DND-41 (cell line): Measurements from ENCODE around the gene GPR52.

Source experiments
- ATAC-seq: fragments of 200-7000 bp; cut with Tn5 transposase; 3 replicates; pipeline ENCODE4 v1.9.1; 2021; ENCODE audit warnings: low read depth; ENCODE audit not compliant: insufficient read depth
- DNase-seq: peaks from one replicate; pipeline ENCODE4 v3.0.0-alpha.2; 2020
- H2AFZ ChIP-seq: 2 replicates; pipeline ENCODE4 v1.6.0; 2012; ENCODE audit warnings: low read depth, low read length
- H3K27ac ChIP-seq: 2 replicates; pipeline ENCODE4 v1.5.1; 2012; ENCODE audit warnings: low read length, inconsistent platforms
- H3K27me3 ChIP-seq: fragments of 200-600 bp; sonication (generic); 2 replicates; pipeline ENCODE4 v1.6.0; 2012; ENCODE audit warnings: low read length, mild to moderate bottlenecking, inconsistent platforms; ENCODE audit not compliant: insufficient read depth, poor library complexity
- H3K36me3 ChIP-seq: 2 replicates; pipeline ENCODE4 v1.5.1; 2012; ENCODE audit warnings: low read length, inconsistent platforms; ENCODE audit not compliant: insufficient read depth
- H3K4me1 ChIP-seq: 2 replicates; pipeline ENCODE4 v1.5.1; 2012; ENCODE audit warnings: mild to moderate bottlenecking, low read length; ENCODE audit not compliant: insufficient read depth
- H3K4me2 ChIP-seq: 2 replicates; pipeline ENCODE4 v1.6.0; 2012; ENCODE audit warnings: mild to moderate bottlenecking, moderate library complexity, low read length, inconsistent platforms; ENCODE audit not compliant: insufficient read depth
- H3K4me3 ChIP-seq, 2 experiments: fragments of 200-600 bp in 1 of 2; shearing (Covaris generic) in 1 of 2; 2 replicates each; pipeline ENCODE4 v1.5.1; 2012 to 2016; ENCODE audit warnings: inconsistent platforms in 2 of 2, low read length in 2 of 2, mild to moderate bottlenecking in 2 of 2, low read depth in 1 of 2, moderate library complexity in 1 of 2
- H3K79me2 ChIP-seq: 2 replicates; pipeline ENCODE4 v1.6.0; 2012; ENCODE audit warnings: low read length, inconsistent platforms; ENCODE audit not compliant: insufficient read depth
- H3K9ac ChIP-seq: 2 replicates; pipeline ENCODE4 v1.6.0; 2012; ENCODE audit warnings: low read depth, mild to moderate bottlenecking, inconsistent platforms, low read length, moderate library complexity
- H3K9me3 ChIP-seq: 2 replicates; pipeline ENCODE4 v1.5.1; 2012; ENCODE audit warnings: low read length, moderate library complexity, mild to moderate bottlenecking, inconsistent platforms; ENCODE audit not compliant: insufficient read depth, severe bottlenecking
- H4K20me1 ChIP-seq: 2 replicates; pipeline ENCODE4 v1.6.0; 2012; ENCODE audit warnings: low read length; ENCODE audit not compliant: insufficient read depth
- EZH2 ChIP-seq: IDR thresholded peaks from 3 replicates; pipeline ENCODE4 v1.6.1; 2012; ENCODE audit warnings: borderline replicate concordance, low read depth, mild to moderate bottlenecking, moderate library complexity, low read length, inconsistent platforms; ENCODE audit not compliant: severe bottlenecking
- TF ChIP-seq, protein P1 (sequence below): IDR thresholded peaks from 2 replicates; pipeline ENCODE4 v1.5.1; 2012; ENCODE audit warnings: borderline replicate concordance, low read length, moderate library complexity, mild to moderate bottlenecking; ENCODE audit not compliant: poor library complexity, severe bottlenecking; ENCODE audit errors: extremely low read depth

Gene GPR52

DNA sequence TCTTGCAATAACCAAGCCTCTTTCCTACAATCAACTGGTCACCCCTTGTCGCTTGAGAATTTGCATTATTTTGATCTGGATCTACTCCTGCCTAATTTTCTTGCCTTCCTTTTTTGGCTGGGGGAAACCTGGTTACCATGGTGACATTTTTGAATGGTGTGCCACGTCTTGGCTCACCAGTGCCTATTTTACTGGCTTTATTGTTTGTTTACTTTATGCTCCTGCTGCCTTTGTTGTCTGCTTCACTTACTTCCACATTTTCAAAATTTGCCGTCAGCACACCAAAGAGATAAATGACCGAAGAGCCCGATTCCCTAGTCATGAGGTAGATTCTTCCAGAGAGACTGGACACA, 743 bp downstream of the GPR52 start:
- Histone ChIP-seq H3K27me3 (no peaks in the 10 kb centered on the region), H3K4me3 (no peak overlapping the region), H2AFZ (no peak overlapping the region), H3K79me2 (no peaks in the 10 kb centered on the region), H3K9me3 (no peaks in the 10 kb centered on the region), H3K9ac (no peak overlapping the region), H4K20me1 (no peaks in the 10 kb centered on the region), H3K4me1 (no peaks in the 10 kb centered on the region), H3K4me2 (no peak overlapping the region), H3K36me3 (no peaks in the 10 kb centered on the region), H3K27ac (no peak overlapping the region)
- DNase-seq, result no peak
- TF ChIP-seq EZH2, result no peak
- TF ChIP-seq, protein P1, sequence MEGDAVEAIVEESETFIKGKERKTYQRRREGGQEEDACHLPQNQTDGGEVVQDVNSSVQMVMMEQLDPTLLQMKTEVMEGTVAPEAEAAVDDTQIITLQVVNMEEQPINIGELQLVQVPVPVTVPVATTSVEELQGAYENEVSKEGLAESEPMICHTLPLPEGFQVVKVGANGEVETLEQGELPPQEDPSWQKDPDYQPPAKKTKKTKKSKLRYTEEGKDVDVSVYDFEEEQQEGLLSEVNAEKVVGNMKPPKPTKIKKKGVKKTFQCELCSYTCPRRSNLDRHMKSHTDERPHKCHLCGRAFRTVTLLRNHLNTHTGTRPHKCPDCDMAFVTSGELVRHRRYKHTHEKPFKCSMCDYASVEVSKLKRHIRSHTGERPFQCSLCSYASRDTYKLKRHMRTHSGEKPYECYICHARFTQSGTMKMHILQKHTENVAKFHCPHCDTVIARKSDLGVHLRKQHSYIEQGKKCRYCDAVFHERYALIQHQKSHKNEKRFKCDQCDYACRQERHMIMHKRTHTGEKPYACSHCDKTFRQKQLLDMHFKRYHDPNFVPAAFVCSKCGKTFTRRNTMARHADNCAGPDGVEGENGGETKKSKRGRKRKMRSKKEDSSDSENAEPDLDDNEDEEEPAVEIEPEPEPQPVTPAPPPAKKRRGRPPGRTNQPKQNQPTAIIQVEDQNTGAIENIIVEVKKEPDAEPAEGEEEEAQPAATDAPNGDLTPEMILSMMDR, result no peak
- ATAC-seq, result no peak

DNA sequence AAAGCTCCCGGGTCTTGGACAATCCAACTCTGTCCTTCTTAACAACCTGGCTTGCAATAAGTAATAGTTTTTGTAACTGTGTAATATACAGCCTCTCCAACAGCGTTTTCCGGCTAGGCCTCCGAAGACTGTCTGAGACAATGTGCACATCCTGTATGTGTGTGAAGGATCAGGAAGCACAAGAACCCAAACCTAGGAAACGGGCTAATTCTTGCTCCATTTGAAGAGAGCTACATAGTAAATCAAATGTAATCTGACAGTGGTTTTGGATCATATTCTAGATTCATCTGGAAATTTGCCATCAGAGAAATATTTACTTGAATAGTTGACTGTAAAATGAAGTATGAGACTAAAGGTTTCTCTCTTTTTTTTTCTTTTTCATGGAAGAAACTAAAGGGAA, 1.2 kb downstream of the GPR52 start:
- no peaks in the 10 kb centered on the region for H3K4me1 ChIP-seq
- H3K4me3 ChIP-seq, result no peak overlapping the region
- no peak overlapping the region for H2AFZ ChIP-seq
- no peak overlapping the region for H3K27ac ChIP-seq
- H3K9ac ChIP-seq, result no peak overlapping the region
- no peak for TF ChIP-seq EZH2
- TF ChIP-seq, protein P1, result no peak
- ATAC-seq (no peak), DNase-seq (no peak)
- no peak overlapping the region for H3K4me2 ChIP-seq
- H3K27me3 ChIP-seq, result no peaks in the 10 kb centered on the region
- H3K79me2 ChIP-seq, result no peaks in the 10 kb centered on the region
- no peaks in the 10 kb centered on the region for H3K36me3 ChIP-seq
- H3K9me3 ChIP-seq, result no peaks in the 10 kb centered on the region
- no peaks in the 10 kb centered on the region for H4K20me1 ChIP-seq

DNA sequence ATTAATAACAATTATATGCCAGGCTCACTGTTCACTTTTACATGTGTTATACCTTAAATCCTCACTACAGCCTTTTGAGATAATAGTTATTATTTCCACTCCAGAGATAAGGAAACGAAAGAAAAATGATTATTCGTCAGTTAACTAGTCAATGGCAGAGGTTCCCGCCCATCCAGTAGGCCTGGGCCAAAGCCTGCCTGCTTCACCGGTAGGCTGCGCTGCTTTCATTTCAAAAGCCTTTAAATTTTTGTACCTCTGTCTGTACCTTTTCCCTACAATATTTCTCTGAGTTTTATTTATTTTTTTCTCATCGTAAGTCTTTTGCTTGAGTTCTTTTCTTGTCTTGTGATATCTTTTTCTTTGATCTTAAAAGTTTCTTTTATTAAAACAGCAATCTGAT, 3.6 kb downstream of the GPR52 start:
- DNase-seq, result no peak
- TF ChIP-seq, protein P1, result no peak
- TF ChIP-seq EZH2, result no peak
- Histone ChIP-seq H3K9me3 (no peaks in the 10 kb centered on the region), H3K27me3 (no peaks in the 10 kb centered on the region), H2AFZ (no peak overlapping the region), H4K20me1 (no peaks in the 10 kb centered on the region), H3K4me2 (no peak overlapping the region), H3K27ac (no peak overlapping the region), H3K4me3 (no peak overlapping the region), H3K9ac (no peak overlapping the region), H3K4me1 (no peaks in the 10 kb centered on the region), H3K36me3 (no peaks in the 10 kb centered on the region), H3K79me2 (no peaks in the 10 kb centered on the region)
- ATAC-seq, result no peak

DNA sequence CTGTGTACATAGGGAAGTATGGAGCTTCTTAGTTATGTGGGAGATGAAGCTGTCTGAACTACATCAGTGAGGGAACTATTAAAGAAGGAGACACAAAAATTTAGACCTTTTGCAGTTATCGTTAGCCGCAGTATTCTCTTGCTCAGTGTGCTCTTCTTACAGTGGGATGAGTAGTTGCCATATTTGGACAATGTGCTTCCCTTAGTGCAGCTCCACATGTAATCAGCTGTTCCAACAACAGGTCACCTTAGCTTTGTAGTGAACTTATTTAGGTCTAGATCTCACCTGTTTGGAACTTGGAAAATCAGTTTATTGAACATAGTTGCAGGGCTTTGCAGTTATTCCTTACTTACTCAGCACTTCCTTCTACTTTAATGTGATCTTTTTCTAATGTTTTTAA, 18.1 kb downstream of the GPR52 start:
- H3K4me3 ChIP-seq, result no peak overlapping the region
- ATAC-seq (no peak), DNase-seq (no peak)
- H3K4me1 ChIP-seq, result no peaks in the 10 kb centered on the region
- no peaks in the 10 kb centered on the region for H4K20me1 ChIP-seq
- H3K27ac ChIP-seq, result no peak overlapping the region
- no peaks in the 10 kb centered on the region for H3K36me3 ChIP-seq
- H3K27me3 ChIP-seq, result no peaks in the 10 kb centered on the region
- H3K9ac ChIP-seq, result no peak overlapping the region
- H3K4me2 ChIP-seq, result no peak overlapping the region
- H2AFZ ChIP-seq, result no peak overlapping the region
- no peak for TF ChIP-seq EZH2
- TF ChIP-seq, protein P1, result no peak
- no peaks in the 10 kb centered on the region for H3K79me2 ChIP-seq
- no peaks in the 10 kb centered on the region for H3K9me3 ChIP-seq
